NCI-H226 (cell line): ENCODE data around the gene APBA1.

Experiments used
- DNase-seq: peaks from one replicate; pipeline ENCODE4 v3.0.0-alpha.2; 2015

Gene APBA1

DNA sequence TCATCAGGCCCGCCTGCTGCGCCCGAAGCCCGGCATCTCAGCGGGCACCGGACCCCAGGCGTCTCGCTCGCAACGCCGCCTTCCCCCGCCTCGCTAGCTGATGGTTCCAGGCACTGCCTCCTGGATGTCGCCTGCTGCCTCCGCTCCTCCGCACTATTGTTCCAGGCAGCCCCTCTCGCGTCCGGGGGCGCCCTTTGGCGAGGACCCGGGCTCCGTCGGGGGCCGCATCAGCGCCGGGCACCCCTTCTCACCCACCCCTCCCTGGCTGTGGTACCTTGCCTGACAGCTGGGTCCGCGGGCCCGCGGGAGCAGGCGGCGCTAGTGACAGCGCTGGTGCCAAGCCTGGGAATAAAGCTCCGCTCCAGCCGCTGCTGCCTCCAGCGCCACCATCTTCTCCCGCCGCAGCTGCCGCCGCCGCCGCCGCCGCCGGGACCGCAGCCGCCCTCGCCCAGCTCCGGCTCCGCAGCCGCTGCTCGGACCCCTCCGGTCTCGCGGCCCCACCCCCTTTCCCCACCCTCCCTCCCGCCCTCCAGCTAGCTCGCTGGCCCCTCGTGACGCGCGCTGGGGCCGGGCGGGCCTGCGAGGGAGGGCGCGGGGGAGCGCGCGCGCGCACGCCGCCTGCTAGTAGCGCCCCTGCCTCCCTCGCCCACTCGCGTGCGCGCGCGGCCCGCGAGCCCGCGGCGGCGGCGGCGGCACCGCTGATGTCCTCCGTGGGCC, at the start of gene APBA1:
Gene APBA1, minus strand, starts transcription at position 493 of the 717 bp plus-strand sequence.
- peak; percentile 7 for DNase-seq

GRCh38 chr9:69719983-69720382, 47.8 kb upstream of the APBA1 start:
- DNase-seq = no peak

GRCh38 chr9:69719367-69719766, 47.2 kb upstream of the APBA1 start:
- DNase-seq = no peak

DNA sequence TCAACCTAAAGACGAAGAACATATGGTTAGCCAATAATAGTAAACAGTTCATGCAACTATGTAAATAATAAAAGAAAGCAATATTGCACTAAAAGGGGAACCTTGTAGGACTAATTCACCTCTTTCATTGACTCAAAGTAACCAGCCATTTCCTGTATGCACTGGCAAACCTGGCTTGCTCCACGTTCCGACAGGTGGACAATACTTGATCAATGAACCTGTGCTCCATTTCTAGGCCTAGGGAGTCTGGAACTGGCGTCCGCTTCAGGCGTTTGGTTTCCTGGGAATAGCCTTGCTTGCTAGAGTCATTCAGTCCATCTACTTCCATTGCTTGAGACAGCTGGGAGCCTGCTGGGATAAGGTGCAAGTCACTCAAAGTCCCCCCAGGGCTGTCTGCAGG, 46.0 kb upstream of the APBA1 start:
- no peak for DNase-seq

- no peak for DNase-seq
Measured at GRCh38 chr9:69715825-69716224, 43.7 kb upstream of the APBA1 start.

- DNase-seq = no peak
Measured at GRCh38 chr9:69715096-69715495, 42.9 kb upstream of the APBA1 start.

DNA sequence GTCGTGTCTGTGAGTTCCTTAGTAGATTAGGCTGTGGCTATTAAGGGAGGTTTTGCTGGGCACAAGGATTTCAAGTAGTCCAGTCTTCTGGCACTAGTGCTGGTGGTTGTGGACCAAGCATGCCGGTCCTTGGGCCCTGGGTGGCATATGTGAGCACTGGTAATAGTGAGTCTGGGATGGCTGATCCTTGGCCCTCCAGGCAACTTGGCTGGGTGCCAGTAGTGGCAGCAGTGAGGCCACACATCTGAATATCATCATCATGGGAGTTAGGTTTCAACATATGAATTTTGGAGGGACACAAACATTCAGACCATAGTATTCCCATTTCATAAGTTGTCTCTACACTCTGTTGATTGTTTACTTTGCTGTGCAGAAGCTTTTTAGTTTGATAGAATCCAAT, 25.3 kb upstream of the APBA1 start:
- no peak for DNase-seq

DNA sequence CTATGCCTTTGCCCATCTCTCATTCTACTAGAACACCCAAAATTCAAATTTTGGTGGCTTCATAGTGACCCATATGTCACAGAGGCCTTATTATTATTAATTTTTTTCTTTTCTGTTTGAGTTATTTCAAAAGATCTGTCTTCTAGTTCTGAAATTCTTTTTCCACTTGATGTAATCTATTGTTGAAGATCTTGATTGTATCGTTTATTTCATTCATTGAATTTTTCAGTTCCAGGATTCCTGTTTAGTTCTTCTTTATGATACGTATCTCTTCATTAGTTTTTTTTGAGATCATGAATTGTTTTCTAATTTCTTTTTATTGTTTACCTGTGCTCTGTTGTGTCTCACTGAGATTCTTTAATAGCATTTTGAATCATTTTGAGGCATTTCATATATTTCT, 24.6 kb upstream of the APBA1 start:
- DNase-seq = no peak

GRCh38 chr9:69689991-69690538, 17.9 kb upstream of the APBA1 start:
- DNase-seq = no peak

- no peak for DNase-seq
Measured at GRCh38 chr9:69683927-69684326, 11.8 kb upstream of the APBA1 start.

- DNase-seq = no peak
Measured at GRCh38 chr9:69678843-69679538, 6.8 kb upstream of the APBA1 start.

GRCh38 chr9:69677931-69678330, 5.8 kb upstream of the APBA1 start:
- no peak for DNase-seq

DNA sequence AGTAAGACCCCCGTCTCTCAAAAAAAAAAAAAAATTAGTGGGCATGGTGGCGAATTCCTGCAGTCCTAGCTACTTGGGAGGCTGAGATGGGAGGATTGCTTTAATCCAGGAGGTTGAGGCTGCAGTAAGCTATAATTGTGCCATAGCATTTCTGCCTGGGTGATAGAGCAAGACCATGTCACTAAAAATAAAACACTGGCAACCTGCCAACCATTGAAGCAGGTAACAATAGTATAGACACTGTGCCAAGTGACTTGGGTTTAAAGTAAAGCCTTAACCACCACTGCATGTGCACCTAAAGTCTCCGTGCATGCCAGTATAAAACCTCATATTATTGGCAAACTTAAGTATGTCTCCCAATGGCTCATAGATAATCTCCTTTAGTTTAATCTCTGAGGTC, 3.4 kb upstream of the APBA1 start:
- no peak for DNase-seq

DNA sequence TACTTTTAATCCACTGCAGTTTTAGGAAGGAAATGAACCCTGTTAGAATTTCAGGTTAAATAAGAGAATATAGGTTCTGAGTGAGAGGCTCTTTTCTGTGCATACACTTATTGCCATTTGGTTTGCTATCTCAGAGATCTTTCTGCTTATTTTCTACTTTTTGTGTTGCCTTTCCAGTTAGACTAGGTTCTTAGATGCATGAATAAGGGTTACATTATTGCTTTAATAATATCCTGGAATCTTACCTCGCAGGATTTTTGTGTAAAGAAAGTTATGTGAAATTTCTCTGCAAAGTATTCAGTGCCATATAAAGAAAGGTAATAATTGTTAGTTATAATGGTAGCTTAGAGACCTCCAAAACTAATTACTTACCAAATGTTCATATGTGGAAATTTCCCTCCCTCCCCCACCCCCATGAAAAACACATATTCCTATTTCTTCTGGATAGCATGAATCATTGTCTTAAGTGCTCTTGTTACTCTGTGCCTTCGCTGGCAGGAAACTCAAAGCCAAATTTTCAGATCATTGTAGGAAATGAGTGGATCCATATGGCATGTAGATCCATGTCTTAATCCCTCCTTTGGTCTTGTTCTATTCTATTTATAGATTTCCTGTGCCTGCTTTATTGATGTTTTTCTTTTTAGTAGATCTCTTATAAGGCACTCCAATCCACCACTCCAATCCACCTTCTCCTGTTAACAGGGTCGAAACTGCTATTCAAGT, 2.7 kb upstream of the APBA1 start:
- no peak for DNase-seq

GRCh38 chr9:69674112-69674685, 2.0 kb upstream of the APBA1 start:
- no peak for DNase-seq

DNA sequence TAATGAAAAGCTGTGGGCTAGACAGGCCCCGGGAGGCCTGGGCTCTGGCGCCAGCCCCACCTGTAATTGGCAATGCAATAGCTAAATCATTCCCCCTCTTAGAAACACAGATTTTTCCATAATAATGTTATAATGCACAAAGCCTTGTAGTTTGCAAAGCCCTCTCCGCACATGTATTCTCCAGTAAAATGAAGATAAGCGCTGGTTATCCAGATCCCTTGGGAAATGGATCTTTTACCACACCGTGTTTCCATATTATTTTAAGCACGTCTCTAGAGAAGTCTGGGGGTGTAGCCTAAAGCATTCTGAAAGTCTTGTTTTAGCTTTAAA, 1.1 kb upstream of the APBA1 start:
- no peak for DNase-seq

DNA sequence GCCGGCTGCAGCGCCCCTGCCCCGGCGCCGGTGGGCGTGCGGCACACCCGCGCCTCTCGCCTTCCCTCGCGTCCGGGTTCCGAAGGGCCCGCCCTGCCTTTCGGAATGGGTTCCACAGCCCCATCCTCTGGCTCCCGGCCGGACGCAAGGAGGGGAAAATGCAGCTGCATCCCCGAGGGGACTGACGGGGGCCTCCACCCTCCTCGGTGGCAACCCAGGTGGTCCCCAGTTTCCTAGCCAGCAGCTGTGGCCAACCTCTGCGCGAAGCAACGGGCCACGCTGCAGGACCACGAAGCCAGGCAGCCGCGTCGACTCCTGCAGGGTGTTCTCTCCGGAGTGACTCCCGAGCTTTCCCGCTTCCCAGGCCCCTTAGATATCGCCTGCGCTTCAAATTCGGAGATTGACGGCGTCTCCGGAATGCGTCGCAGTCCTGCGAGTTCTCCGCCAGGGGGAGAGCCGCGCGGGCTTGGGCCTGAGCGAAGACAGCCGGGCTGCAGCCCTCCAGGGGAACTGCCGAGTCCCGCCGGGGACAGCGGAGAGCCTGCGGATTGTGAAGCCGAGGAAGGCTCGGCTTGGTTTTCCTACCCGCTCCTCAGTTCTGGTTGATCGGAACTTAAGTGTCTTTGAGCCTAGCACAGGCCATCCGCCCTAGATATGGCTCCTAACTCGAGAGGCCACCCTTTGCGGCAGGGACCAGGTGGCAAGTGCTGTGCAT, 582 bp upstream of the APBA1 start:
- peak; percentile 70 for DNase-seq

GRCh38 chr9:69671311-69671878, 776 bp downstream of the APBA1 start:
- no peak for DNase-seq

GRCh38 chr9:69667306-69667705, 4.9 kb downstream of the APBA1 start:
- no peak for DNase-seq

DNA sequence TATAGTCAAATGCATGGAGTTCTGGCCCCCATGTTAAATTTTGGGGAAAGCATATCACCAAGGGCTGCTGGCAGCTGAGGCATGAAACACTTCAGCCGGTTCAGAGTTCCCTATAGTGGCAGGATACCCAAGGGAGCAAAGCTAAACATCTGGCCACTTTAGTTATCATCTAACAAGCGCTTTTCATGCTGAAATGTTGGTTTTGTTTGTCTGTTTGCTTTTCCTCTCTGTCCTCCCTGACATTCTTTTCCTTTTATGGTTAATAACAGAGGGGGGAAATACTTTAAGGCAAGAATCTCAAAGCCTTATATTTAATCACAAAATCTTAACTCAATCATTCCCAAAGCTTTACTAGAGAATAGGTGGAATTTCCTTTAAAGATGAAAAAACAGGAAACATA, 11.9 kb downstream of the APBA1 start:
- DNase-seq = no peak

DNA sequence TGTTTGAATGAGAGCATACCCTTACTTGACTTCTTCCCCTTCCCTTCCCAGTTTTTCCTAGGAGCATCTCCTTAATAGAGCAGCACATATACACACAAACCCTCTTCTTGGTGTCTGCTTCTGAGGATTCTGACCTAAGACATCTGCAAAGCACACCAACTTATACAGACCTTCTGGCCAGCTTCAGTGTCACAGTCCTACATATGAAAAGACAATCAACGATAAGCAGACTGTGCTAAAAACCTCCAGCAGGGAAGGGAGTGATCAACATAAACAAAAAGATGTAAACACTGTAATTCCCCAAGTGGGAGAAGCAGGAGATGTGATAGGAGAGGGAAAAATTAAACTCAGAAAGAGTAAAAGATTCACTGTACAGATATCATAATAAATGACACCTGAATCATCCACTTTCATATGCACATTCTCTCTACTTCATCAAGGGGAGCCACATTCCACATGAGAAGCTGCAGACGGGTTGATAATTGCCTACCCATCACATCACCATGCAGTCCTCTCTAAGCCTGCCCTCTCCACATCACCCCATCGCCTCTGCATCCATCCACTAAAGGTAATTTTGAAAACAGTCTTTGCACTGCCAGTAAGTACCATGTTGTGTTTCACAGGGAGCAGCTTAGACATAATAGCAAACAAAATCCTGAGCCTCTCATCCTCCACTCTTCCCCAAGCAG, 13.0 kb downstream of the APBA1 start:
- DNase-seq = no peak

DNA sequence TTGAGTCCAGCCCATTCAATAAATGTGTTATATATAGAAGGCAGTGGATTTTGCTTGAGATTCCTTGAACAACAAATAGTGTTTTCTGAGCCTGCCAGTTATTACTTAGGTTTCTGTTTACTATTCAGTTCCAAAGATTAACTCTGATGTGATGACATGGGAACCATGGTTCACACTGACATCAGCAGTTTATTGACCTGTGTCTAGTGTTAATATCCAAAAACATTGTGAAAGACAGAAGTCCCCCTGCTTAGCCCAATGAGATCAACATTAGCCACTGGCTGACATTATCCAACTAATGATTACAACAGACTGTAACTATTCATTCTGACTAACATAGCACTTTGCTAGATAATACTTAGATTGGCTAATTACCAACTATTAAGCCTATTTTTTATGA, 14.9 kb downstream of the APBA1 start:
- no peak for DNase-seq
